ENCODE data around the gene SELENOF.
"Not testable (repeated sequence)": the region's sequence is repeated elsewhere in the genome, so short reads cannot be mapped to it uniquely, and the experiment has no call there.

The SELENOF gene

GRCh38 chr1:86905875-86906274, 8.1 kb downstream of the SELENOF start:
- Mint-ChIP-seq H3K4me3 (no peak overlapping the region), H3K4me1 (ENCODE audit: low read depth) (peaks cover 16% of the 10 kb centered on the region), H3K27ac (no peak overlapping the region), H3K36me3 (ENCODE audit: low read depth) (peaks cover 39% of the 10 kb centered on the region), H3K27me3 (ENCODE audit: low read depth) (no peaks in the 10 kb centered on the region), H3K9me3 (no peaks in the 10 kb centered on the region)

- not testable (repeated sequence) for H3K9me3 Mint-ChIP-seq; H3K27me3 Mint-ChIP-seq (ENCODE audit: low read depth); H3K4me1 Mint-ChIP-seq (ENCODE audit: low read depth); H3K4me3 Mint-ChIP-seq; H3K27ac Mint-ChIP-seq
- peaks cover 29% of the 10 kb centered on the region for H3K36me3 Mint-ChIP-seq (ENCODE audit: low read depth)
Measured at GRCh38 chr1:86899401-86899800, 14.5 kb downstream of the SELENOF start.

- Mint-ChIP-seq H3K4me3 (no peak overlapping the region), H3K9me3 (peaks cover 6% of the 10 kb centered on the region), H3K27me3 (ENCODE audit: low read depth) (no peaks in the 10 kb centered on the region), H3K4me1 (ENCODE audit: low read depth) (peaks cover 4% of the 10 kb centered on the region), H3K27ac (no peak overlapping the region), H3K36me3 (ENCODE audit: low read depth) (peaks cover 10% of the 10 kb centered on the region)
Measured at GRCh38 chr1:86888327-86888726, 25.6 kb downstream of the SELENOF start.

- Mint-ChIP-seq H3K27ac (no peak overlapping the region), H3K4me1 (ENCODE audit: low read depth) (peaks cover 4% of the 10 kb centered on the region), H3K27me3 (ENCODE audit: low read depth) (no peaks in the 10 kb centered on the region), H3K4me3 (no peak overlapping the region), H3K36me3 (ENCODE audit: low read depth) (peaks cover 10% of the 10 kb centered on the region), H3K9me3 (peaks cover 6% of the 10 kb centered on the region)
Measured at GRCh38 chr1:86887479-86888162, 26.3 kb downstream of the SELENOF start.

- no peaks in the 10 kb centered on the region for H3K27me3 Mint-ChIP-seq (ENCODE audit: low read depth)
- no peak overlapping the region for H3K4me3 Mint-ChIP-seq
- no peaks in the 10 kb centered on the region for H3K9me3 Mint-ChIP-seq
- H3K4me1 Mint-ChIP-seq (ENCODE audit: low read depth): peaks cover 5% of the 10 kb centered on the region
- H3K27ac Mint-ChIP-seq: no peak overlapping the region
- H3K36me3 Mint-ChIP-seq (ENCODE audit: low read depth): peaks cover 15% of the 10 kb centered on the region
Measured at GRCh38 chr1:86875722-86876121, 38.2 kb downstream of the SELENOF start.

- H3K4me3 Mint-ChIP-seq: no peak overlapping the region
- no peaks in the 10 kb centered on the region for H3K9me3 Mint-ChIP-seq
Measured at GRCh38 chr1:86872086-86872485, 41.8 kb downstream of the SELENOF start.

GRCh38 chr1:86871001-86871400, 42.9 kb downstream of the SELENOF start:
- no peak overlapping the region for H3K4me3 Mint-ChIP-seq
- H3K36me3 Mint-ChIP-seq (ENCODE audit: low read depth): peaks cover 8% of the 10 kb centered on the region
- H3K27ac Mint-ChIP-seq: no peak overlapping the region
- H3K9me3 Mint-ChIP-seq: no peaks in the 10 kb centered on the region
- H3K27me3 Mint-ChIP-seq (ENCODE audit: low read depth): no peaks in the 10 kb centered on the region
- peaks cover 8% of the 10 kb centered on the region for H3K4me1 Mint-ChIP-seq (ENCODE audit: low read depth)

More at GRCh38 chr1:86872086-86872485, 41.8 kb downstream of the SELENOF start:
- H3K4me1 Mint-ChIP-seq (ENCODE audit: low read depth): peaks cover 8% of the 10 kb centered on the region
- no peak overlapping the region for H3K27ac Mint-ChIP-seq
- H3K27me3 Mint-ChIP-seq (ENCODE audit: low read depth): no peaks in the 10 kb centered on the region
- peaks cover 12% of the 10 kb centered on the region for H3K36me3 Mint-ChIP-seq (ENCODE audit: low read depth)

- no peaks in the 10 kb centered on the region for H3K9me3 Mint-ChIP-seq
- H3K4me1 Mint-ChIP-seq (ENCODE audit: low read depth): peaks cover 8% of the 10 kb centered on the region
- H3K36me3 Mint-ChIP-seq (ENCODE audit: low read depth): peaks cover 2% of the 10 kb centered on the region
- no peak overlapping the region for H3K4me3 Mint-ChIP-seq
- H3K27me3 Mint-ChIP-seq (ENCODE audit: low read depth): no peaks in the 10 kb centered on the region
- H3K27ac Mint-ChIP-seq: no peak overlapping the region
Measured at GRCh38 chr1:86868477-86868876, 45.4 kb downstream of the SELENOF start.

- H3K9me3 Mint-ChIP-seq; H3K27me3 Mint-ChIP-seq (ENCODE audit: low read depth); H3K4me3 Mint-ChIP-seq; H3K27ac Mint-ChIP-seq; H3K4me1 Mint-ChIP-seq (ENCODE audit: low read depth); H3K36me3 Mint-ChIP-seq (ENCODE audit: low read depth): not testable (repeated sequence)
Measured at GRCh38 chr1:86867278-86867677, 46.6 kb downstream of the SELENOF start.

- peaks cover 2% of the 10 kb centered on the region for H3K36me3 Mint-ChIP-seq (ENCODE audit: low read depth)
- H3K4me1 Mint-ChIP-seq (ENCODE audit: low read depth): peaks cover 8% of the 10 kb centered on the region
- H3K9me3 Mint-ChIP-seq: no peaks in the 10 kb centered on the region
- no peak overlapping the region for H3K27ac Mint-ChIP-seq
- H3K27me3 Mint-ChIP-seq (ENCODE audit: low read depth): no peaks in the 10 kb centered on the region
- no peak overlapping the region for H3K4me3 Mint-ChIP-seq
Measured at GRCh38 chr1:86866665-86867064, 47.3 kb downstream of the SELENOF start.

GRCh38 chr1:86865973-86866637, 47.8 kb downstream of the SELENOF start:
- Mint-ChIP-seq H3K27ac (no peak overlapping the region), H3K4me3 (no peak overlapping the region), H3K36me3 (ENCODE audit: low read depth) (peaks cover 2% of the 10 kb centered on the region), H3K9me3 (no peaks in the 10 kb centered on the region), H3K4me1 (ENCODE audit: low read depth) (peaks cover 8% of the 10 kb centered on the region), H3K27me3 (ENCODE audit: low read depth) (no peaks in the 10 kb centered on the region)

- no peaks in the 10 kb centered on the region for H3K27me3 Mint-ChIP-seq (ENCODE audit: low read depth)
- H3K36me3 Mint-ChIP-seq (ENCODE audit: low read depth): peaks cover 3% of the 10 kb centered on the region
- H3K9me3 Mint-ChIP-seq: no peaks in the 10 kb centered on the region
- H3K4me3 Mint-ChIP-seq: no peak overlapping the region
- no peak overlapping the region for H3K27ac Mint-ChIP-seq
- H3K4me1 Mint-ChIP-seq (ENCODE audit: low read depth): no peaks in the 10 kb centered on the region
Measured at GRCh38 chr1:86862920-86863319, 51.0 kb downstream of the SELENOF start.

- Mint-ChIP-seq H3K36me3 (ENCODE audit: low read depth) (peaks cover 3% of the 10 kb centered on the region), H3K27ac (no peak overlapping the region), H3K9me3 (no peaks in the 10 kb centered on the region), H3K4me3 (no peak overlapping the region), H3K27me3 (ENCODE audit: low read depth) (no peaks in the 10 kb centered on the region), H3K4me1 (ENCODE audit: low read depth) (no peaks in the 10 kb centered on the region)
Measured at GRCh38 chr1:86861424-86861823, 52.5 kb downstream of the SELENOF start.

- no peak overlapping the region for H3K4me3 Mint-ChIP-seq
- no peaks in the 10 kb centered on the region for H3K27me3 Mint-ChIP-seq (ENCODE audit: low read depth)
- H3K27ac Mint-ChIP-seq: no peak overlapping the region
- H3K4me1 Mint-ChIP-seq (ENCODE audit: low read depth): no peaks in the 10 kb centered on the region
- H3K9me3 Mint-ChIP-seq: no peaks in the 10 kb centered on the region
- H3K36me3 Mint-ChIP-seq (ENCODE audit: low read depth): peaks cover 2% of the 10 kb centered on the region
Measured at GRCh38 chr1:86860424-86860823, 53.5 kb downstream of the SELENOF start.

GRCh38 chr1:86860020-86860419, 53.9 kb downstream of the SELENOF start:
- Mint-ChIP-seq H3K4me1 (ENCODE audit: low read depth) (no peaks in the 10 kb centered on the region), H3K36me3 (ENCODE audit: low read depth) (peaks cover 2% of the 10 kb centered on the region), H3K27ac (no peak overlapping the region), H3K27me3 (ENCODE audit: low read depth) (no peaks in the 10 kb centered on the region), H3K9me3 (no peaks in the 10 kb centered on the region), H3K4me3 (no peak overlapping the region)

Data from T-helper 1 cell treated with Interleukin-12 subunit alpha and Interleukin-12 subunit beta and Interleukin-4 antibody, amounts not matched to agents 30 μg/mL and 1 μg/mL, for 36 hours (primary cell).